Osteocyte (in vitro differentiated cells): ENCODE data around the gene PHAF1. TPM values are rescaled to one million over a fixed set of nuclear protein-coding genes. Genes with fewer than 3 reads are reported as not detected.

Source experiments
- DNase-seq: peaks from one replicate; pipeline ENCODE4 v3.0.0; 2021; ENCODE audit warnings: mixed read lengths; ENCODE audit not compliant: unreplicated experiment; ENCODE audit errors: extremely low spot score
- H3K27ac Mint-ChIP-seq: one replicate; pipeline ENCODE4 v1.8.0; 2021; ENCODE audit warnings: mild to moderate bottlenecking, mixed read lengths; ENCODE audit not compliant: unreplicated experiment
- H3K27me3 Mint-ChIP-seq: one replicate; pipeline ENCODE4 v1.8.0; 2021; ENCODE audit warnings: mixed read lengths; ENCODE audit not compliant: unreplicated experiment
- H3K36me3 Mint-ChIP-seq: one replicate; pipeline ENCODE4 v1.8.0; 2021; ENCODE audit warnings: mixed read lengths; ENCODE audit not compliant: unreplicated experiment
- H3K4me1 Mint-ChIP-seq: one replicate; pipeline ENCODE4 v1.8.0; 2021; ENCODE audit warnings: mixed read lengths; ENCODE audit not compliant: unreplicated experiment
- H3K4me3 Mint-ChIP-seq: one replicate; pipeline ENCODE4 v1.8.0; 2021; ENCODE audit warnings: mild to moderate bottlenecking, moderate library complexity, mixed read lengths; ENCODE audit not compliant: unreplicated experiment
- H3K9me3 Mint-ChIP-seq: one replicate; pipeline ENCODE4 v1.8.0; 2021; ENCODE audit warnings: mixed read lengths; ENCODE audit not compliant: unreplicated experiment
- total RNA-seq: library from RNA; stranded (reverse); gene quantifications from 2 replicates; pipeline ENCODE4 v1.2.1, GENCODE V29; 2021
- TF ChIP-seq, protein P1 (sequence below): fragments of 200-600 bp; sonication (generic); IDR thresholded peaks from 2 replicates; pipeline ENCODE4 v1.5.0; 2021; ENCODE audit warnings: antibody characterized with exemption, mild to moderate bottlenecking, moderate library complexity

PHAF1 gene
- total RNA-seq, 1 donor from 2014 or later: 19.5 TPM

DNA sequence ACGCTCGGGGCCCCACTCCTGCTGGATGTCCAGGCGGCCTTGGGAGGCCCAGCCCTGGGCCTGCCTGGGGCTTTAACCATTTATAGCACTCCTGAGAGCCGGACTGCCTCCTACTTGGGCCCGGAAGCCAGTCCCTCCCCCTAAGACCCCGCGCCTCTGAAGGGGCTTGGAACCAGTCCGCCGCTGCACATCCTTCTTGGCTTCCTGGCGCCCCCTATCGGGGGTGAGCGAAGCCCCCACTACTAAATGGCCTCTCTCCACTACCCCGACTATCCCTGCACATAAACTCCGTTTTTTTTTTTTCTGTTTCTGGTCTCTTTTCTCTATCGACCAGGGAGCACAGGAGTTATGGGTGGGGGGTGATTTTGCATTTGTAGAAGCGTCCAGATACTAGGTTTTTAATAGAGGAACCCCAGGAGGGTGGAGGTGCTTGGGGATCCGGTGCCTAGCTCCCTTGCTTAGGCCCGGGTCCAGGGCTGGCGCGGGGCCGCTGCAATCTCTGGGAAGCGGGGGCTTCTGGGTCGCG lies 60.0 kb downstream of the PHAF1 start:
- Mint-ChIP-seq H3K27me3 (peaks cover 16% of the 10 kb centered on the region), H3K27ac (peak overlapping the region; percentile 86), H3K4me1 (peaks cover 43% of the 10 kb centered on the region), H3K9me3 (no peaks in the 10 kb centered on the region), H3K4me3 (peak overlapping the region; percentile 77), H3K36me3 (no peaks in the 10 kb centered on the region)
- DNase-seq: no peak
- TF ChIP-seq, protein P1, sequence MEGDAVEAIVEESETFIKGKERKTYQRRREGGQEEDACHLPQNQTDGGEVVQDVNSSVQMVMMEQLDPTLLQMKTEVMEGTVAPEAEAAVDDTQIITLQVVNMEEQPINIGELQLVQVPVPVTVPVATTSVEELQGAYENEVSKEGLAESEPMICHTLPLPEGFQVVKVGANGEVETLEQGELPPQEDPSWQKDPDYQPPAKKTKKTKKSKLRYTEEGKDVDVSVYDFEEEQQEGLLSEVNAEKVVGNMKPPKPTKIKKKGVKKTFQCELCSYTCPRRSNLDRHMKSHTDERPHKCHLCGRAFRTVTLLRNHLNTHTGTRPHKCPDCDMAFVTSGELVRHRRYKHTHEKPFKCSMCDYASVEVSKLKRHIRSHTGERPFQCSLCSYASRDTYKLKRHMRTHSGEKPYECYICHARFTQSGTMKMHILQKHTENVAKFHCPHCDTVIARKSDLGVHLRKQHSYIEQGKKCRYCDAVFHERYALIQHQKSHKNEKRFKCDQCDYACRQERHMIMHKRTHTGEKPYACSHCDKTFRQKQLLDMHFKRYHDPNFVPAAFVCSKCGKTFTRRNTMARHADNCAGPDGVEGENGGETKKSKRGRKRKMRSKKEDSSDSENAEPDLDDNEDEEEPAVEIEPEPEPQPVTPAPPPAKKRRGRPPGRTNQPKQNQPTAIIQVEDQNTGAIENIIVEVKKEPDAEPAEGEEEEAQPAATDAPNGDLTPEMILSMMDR: peak; percentile 70

DNA sequence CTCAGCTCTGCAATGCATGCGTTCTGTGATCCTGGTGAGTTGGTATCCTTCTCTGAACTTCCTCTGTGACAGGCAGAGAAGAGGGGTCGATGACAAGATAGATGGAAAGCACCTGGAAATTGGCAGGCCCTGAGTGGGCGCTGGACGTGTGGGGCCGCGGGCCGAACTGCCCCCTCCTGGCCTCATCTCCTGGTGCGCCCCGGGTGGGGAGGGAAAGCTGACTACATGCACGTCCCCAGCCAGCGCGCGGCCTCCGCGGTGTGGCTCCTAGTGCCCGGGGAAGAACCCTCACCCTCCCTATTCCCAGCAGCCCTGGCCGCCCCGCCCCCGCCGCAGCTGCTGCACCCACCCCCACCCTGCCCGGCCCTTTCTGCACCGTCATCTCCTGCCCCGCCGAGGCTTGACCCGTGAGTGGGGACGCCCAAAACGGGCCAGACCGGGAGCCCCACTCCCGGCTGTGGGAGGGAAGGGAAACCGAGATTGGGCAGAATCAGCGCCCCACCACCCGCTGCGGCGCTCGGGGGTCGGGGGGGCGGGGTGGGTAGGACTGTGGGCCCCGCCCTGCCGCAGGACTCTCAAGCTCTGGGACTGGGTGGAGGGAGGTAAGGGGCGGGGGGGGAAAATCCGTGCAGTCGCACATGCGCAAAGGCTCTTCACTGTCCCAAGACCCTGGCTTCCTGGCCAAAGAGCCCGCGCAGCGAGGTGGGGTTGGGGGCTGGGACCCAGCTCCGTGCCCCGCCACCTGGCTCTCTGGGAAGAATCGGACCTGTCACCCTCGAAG lies 60.6 kb downstream of the PHAF1 start, which contains the start of gene NOL3:
Gene NOL3 (plus strand): TSS at position 371 of the 781 bp plus-strand sequence.
- H3K4me1 Mint-ChIP-seq: peaks cover 38% of the 10 kb centered on the region
- no peaks in the 10 kb centered on the region for H3K36me3 Mint-ChIP-seq
- TF ChIP-seq, protein P1: no peak
- peak within 1 kb of the TSS; percentile 77 for H3K4me3 Mint-ChIP-seq
- H3K27ac Mint-ChIP-seq: peak within 1 kb of the TSS; percentile 91
- peaks cover 11% of the 10 kb centered on the region for H3K27me3 Mint-ChIP-seq
- no peaks in the 10 kb centered on the region for H3K9me3 Mint-ChIP-seq
- peak; percentile 91 for DNase-seq

DNA sequence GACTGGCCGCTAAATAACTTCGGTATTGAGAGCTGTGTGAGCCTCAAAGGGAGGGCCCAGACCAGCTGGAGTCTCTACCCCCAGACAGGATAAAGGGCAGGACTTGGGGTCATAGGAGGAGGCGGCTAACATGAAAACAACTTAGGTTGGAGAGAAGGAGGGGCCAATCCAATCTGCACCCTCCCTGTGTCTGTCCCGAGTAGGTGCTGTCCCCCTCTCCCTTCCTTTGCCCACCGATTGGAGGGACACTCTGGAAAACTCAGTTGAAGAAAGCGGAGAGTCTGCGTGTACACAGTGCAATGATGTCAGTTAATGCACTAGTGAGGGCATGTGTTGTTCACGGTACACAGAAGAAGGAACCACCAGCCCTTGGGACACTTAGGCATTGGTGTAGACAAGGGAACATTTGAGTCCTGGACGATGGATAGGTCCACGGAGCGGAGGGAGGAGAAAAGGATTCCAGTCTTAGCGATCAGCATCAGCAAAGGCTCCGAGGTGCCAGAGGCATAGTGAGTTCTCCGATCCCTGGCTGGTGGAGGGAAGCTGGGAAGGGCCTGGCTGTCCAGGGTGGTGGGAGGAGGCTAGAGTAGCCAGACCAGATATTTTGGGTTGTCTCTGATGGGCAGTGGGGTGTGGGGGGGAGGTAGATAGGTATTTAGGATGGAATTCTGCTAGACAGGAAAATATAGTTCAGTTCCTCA lies 61.4 kb downstream of the PHAF1 start:
- H3K9me3 Mint-ChIP-seq: no peaks in the 10 kb centered on the region
- DNase-seq: no peak
- H3K36me3 Mint-ChIP-seq: no peaks in the 10 kb centered on the region
- H3K27ac Mint-ChIP-seq: peak overlapping the region; percentile 91
- peak overlapping the region; percentile 77 for H3K4me3 Mint-ChIP-seq
- TF ChIP-seq, protein P1: no peak
- H3K4me1 Mint-ChIP-seq: peaks cover 37% of the 10 kb centered on the region
- peaks cover 10% of the 10 kb centered on the region for H3K27me3 Mint-ChIP-seq

DNA sequence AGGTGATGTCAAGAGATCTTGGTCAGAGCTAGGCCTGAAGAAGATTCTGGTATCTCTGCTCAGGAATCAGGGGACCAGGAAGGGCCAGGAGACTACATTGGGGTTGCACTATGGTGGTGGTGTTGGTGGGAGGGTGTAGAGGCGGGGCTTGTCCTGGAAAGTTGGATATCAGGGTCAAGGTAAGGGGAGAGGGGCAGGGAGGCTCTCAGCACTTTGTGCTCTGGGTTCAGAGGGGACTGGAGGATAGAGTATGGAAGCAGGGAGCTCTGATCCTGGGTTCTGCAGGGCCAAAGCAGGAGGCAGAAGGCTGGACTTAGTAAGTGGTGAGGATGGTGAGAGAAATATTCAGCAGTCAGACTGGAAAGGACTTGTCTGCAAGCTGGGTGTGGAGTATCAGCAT lies 63.6 kb downstream of the PHAF1 start:
- H3K4me1 Mint-ChIP-seq: peaks cover 40% of the 10 kb centered on the region
- TF ChIP-seq, protein P1: no peak
- peak overlapping the region; percentile 94 for H3K27ac Mint-ChIP-seq
- no peak for DNase-seq
- H3K9me3 Mint-ChIP-seq: no peaks in the 10 kb centered on the region
- no peaks in the 10 kb centered on the region for H3K27me3 Mint-ChIP-seq
- peak overlapping the region; percentile 86 for H3K4me3 Mint-ChIP-seq
- no peaks in the 10 kb centered on the region for H3K36me3 Mint-ChIP-seq
